Gastrocnemius medialis (tissue), 4 donors: ENCODE measurements around the gene USP53.

Source experiments
- CTCF ChIP-seq, 5 experiments: fragments of 450-650 bp in 3 of 5; fragments of 200-600 bp in 2 of 5; sonication (generic) in 2 of 5; IDR thresholded peaks in 4 of 5; conservative IDR thresholded peaks in 1 of 5; 1 replicate in 4 of 5; 2 replicates in 1 of 5; pipeline ENCODE4 v1.5.1; 2016 to 2019; ENCODE audit warnings: antibody characterized with exemption in 5 of 5, mild to moderate bottlenecking in 3 of 5, moderate library complexity in 3 of 5
- POLR2A ChIP-seq, 2 donors: fragments of 450-650 bp; IDR thresholded peaks; one replicate each; pipeline ENCODE4 v1.6.1; 2017; ENCODE audit warnings: antibody characterized with exemption in 2 of 2, mild to moderate bottlenecking in 2 of 2, moderate library complexity in 2 of 2

- TF ChIP-seq CTCF (IDR thresholded peaks at IDR 0.05 in 4 of 5, conservative IDR thresholded peaks at IDR 0.05 in 1 of 5) (no peak), POLR2A (IDR thresholded peaks at IDR 0.05) (no peak)
Measured at GRCh38 chr4:119210775-119211174, 1.7 kb upstream of the USP53 start.
